Activated CD4-positive, alpha-beta T cell treated with anti-CD3 and anti-CD28 coated beads, Interleukin-2, amount 50 U/mL, for 1 hour (primary cell): ENCODE data around the gene ZFPM1.

Source experiments
- DNase-seq: peaks from one replicate; pipeline ENCODE4 v3.0.0-alpha.2; 2020

Gene ZFPM1

GRCh38 chr16:88467541-88467944, 14.5 kb downstream of the ZFPM1 start:
- no peak for DNase-seq

- no peak for DNase-seq
Measured at GRCh38 chr16:88468275-88469129, 15.4 kb downstream of the ZFPM1 start.

GRCh38 chr16:88469615-88470395, 16.7 kb downstream of the ZFPM1 start:
- DNase-seq: peak; percentile 63

DNA sequence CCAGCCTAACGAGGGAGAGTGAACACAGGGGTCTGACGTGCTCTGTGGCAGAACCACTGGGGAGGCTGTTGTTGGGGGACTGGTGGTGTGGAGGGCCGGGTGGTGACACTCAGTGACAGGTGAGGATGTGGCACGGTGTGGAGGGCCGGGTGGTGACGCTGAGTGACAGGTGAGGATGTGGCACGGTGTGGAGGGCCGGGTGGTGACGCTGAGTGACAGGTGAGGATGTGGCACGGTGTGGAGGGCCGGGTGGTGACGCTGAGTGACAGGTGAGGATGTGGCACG, 17.3 kb downstream of the ZFPM1 start:
- DNase-seq: peak; percentile 38

DNA sequence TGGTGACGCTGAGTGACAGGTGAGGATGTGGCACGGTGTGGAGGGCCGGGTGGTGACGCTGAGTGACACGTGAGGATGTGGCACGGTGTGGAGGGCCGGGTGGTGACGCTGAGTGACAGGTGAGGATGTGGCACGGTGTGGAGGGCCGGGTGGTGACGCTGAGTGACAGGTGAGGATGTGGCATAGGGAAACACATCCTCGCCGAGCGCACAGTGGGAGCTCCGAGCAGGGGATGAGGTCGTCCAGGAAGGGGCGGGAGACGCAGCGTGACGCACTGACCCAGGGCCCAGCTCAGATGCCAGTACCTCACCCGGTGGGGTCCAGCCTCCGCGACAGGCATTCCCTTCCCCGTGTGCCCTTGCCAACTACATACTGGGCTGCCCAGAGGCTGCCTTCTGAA, 17.6 kb downstream of the ZFPM1 start:
- peak; percentile 30 for DNase-seq

DNA sequence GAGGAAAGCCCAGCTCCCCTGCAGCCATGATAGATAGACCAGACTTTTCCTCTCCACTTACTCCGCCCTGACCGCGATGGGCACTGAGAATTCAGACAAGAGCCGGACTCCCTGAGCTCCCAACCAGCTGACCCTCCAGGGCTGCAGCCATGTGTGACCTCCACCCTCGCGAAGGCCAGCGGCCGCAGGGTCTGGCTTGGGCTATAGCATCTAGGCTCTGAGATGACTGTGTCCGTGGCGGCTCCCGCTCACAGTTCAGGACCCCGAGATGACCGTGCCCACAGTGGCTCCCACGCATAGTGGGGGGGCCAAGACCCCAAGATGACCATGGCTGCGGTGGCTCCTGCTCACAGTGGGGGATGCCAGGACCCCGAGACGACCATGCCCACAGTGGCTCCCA, 18.0 kb downstream of the ZFPM1 start:
- no peak for DNase-seq

- DNase-seq: no peak
Measured at GRCh38 chr16:88471575-88471974, 18.5 kb downstream of the ZFPM1 start.

- no peak for DNase-seq
Measured at GRCh38 chr16:88472069-88472468, 19.0 kb downstream of the ZFPM1 start.

GRCh38 chr16:88472637-88473205, 19.6 kb downstream of the ZFPM1 start:
- DNase-seq: no peak

DNA sequence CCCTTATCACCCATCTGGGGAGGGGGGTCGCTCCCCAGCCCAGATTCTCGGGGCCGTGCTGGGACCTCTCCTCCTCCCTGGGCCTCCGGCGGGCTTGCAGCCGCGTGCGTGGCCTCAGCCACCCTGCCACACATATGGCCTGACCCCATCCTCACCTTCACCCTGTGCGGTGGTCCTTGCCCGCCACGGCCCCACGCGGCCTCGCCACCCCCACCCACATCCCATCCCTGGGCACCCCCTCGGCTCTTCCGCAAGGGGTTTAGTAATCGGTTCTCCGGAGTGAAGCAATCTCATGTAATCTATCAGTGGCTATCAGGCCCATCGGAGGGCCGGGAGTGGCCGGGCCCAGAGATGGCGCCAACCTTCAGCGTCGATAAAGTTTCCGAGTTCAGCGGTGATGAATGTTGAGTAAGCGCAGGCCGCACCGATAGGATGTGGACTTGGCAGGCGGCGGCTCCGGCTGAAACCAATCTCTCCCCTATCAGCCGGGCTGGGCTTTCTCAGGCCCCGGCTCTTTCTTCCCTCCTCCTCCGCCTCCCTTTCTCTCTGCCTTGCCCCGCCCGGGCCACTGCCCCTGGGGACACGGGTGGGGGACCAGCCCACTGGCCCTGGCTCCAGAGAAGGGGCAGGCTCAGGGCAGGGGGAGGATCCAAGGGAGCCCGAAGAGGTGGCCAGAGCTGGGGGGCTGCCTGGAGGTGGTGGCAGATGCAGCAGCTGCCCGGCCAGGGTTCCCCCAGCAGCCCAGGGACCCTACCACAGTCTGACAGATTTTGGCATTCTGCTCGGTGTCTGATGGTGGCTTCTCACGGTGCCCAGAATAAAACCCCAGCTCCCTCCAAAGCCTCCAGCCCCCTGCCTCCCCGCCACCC, 20.8 kb downstream of the ZFPM1 start:
- DNase-seq: no peak

DNA sequence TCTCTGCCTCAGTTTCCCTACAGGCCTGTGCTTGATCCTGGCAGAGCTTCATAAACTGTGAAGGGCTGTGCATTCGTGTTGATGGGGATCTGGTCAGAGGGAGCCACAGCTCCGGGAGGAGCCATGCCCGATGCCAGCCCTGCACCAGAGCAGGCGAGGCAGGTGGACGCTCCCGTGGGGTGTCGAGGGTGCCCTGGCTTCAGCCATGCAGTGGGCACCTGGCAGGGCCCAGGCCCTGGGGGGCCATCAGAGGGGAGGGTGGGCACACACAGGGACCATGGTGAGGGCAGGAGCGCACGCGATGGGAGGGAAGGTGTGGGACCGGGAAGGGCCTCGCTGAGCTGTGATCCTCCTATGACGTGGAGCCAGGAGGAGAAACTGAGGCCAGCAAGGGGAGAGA, 22.0 kb downstream of the ZFPM1 start:
- DNase-seq: no peak

- DNase-seq: no peak
Measured at GRCh38 chr16:88476203-88476602, 23.1 kb downstream of the ZFPM1 start.

DNA sequence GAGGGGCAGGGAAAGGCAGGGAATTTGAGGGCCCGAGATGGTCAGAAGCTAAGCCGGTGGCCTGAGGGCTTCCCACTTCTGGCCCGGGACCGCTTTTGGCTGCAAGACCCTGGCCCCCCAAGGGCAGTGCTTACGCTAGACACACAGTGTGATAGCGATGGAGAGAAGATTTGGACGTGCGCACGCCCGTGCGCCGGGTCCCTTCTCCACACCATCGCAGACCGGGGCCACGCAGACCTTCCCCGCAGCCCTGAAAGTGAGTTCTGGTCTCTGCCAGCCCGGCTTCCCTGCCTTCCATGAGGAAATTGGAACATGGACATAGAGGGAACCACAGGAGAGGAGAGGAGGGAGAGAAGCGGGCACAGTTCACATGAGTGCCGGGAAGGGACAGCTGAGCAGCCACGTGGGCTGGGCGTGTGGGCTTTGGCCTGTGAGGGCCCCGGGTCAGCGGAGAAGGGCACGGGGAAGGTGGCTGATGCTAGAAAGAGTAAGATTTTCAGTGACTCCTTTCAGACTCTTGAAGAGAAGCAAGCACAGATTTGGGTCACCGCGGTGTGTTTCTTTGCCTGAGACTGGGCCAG, 23.8 kb downstream of the ZFPM1 start:
- DNase-seq: no peak

DNA sequence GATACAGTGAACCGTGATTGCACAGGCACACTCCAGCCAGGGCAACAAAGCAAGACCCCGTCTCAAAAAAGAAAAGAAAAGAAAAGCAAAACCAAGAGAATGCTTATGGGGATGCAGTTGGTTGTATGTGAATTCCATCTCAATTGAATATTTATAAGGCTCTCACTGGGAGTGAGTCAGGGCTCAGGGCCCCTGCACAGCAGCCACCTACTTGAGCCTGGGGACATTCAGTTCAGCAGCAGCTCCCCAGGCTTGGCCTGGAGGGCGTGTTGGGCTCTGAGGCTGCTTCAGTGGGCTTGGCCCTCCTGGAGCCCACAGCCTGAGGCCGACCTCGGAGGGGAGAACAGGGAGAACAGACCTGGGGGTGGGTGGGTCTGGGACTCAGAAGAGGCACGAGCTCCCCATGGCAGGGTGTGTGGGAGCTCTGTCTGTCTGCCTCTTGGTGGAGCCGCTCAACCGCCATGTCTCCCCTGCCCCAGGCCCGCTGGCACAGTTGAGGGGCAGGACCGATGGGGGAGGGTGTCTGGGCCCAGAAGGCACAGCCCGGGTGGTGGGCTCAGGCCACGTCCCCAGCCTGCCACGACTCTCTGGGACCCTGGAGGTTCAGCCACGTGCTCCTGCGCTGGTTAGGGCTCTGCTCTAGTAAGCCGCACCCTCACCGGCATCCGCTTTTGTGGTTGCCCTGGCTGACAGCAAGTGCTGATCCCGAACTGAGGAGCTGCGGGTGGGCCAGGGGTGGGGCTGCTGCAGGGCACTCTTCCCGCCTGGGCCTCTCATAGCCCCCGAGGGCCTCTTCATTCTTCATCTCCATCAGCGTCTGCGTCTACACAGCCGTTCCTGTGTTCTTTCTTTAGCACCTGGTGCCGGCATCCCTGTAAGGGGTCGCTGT, 24.8 kb downstream of the ZFPM1 start:
- DNase-seq: peak; percentile 43

- DNase-seq: no peak
Measured at GRCh38 chr16:88478889-88479792, 26.1 kb downstream of the ZFPM1 start.

- DNase-seq: peak; percentile 37
Measured at GRCh38 chr16:88479793-88480760, 27.0 kb downstream of the ZFPM1 start.

DNA sequence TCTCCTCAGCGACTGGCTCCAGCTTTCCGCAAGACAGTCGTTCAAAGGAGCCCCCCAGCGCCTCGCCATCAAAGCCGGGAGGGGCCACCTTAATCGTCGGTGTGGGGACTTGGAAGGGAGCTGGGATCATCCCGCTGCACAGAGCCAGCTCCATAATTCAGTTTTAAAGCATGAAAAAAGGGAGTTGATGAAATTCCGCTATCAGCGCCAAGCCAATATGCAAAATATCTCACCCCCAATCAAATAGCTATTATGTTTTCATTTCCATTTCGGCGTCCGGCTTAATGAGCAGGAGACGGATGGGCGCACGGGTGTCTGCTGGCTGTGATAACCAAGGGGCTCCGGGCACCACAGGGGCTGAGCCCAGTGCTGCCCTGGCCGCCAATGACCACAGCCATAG, 27.7 kb downstream of the ZFPM1 start:
- DNase-seq: no peak

DNA sequence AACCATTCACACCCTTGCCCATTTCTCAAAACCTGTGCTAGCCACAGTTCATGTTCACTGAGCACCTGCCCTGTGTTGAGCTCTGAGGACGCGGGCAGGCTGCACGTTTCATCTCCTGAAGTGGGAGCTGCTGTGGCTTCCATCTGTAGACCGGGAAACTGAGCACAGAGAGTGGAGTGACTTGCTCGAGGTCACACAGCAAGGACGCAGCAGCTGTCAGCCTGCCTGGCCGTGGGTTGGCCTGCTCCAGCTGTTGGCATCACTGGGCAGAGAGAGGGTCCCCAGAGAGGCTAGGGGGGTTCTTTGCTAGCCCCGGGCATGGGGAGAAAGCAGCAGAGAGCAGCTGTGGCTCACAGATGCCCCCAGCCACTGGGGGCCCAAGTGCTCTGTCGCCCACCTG, 28.8 kb downstream of the ZFPM1 start:
- DNase-seq: no peak
